Rectal smooth muscle tissue (tissue), 1 donor: ENCODE results near the gene PGR.

Experiments
- H3K27ac ChIP-seq: one replicate; pipeline ENCODE4 v1.7.0; 2013; ENCODE audit warnings: low read depth, low read length, inconsistent platforms
- H3K27me3 ChIP-seq: one replicate; pipeline ENCODE4 v1.7.0; 2013; ENCODE audit warnings: low read length; ENCODE audit not compliant: control insufficient read depth, insufficient read depth
- H3K36me3 ChIP-seq: one replicate; pipeline ENCODE4 v1.7.0; 2013; ENCODE audit warnings: low read length; ENCODE audit not compliant: control insufficient read depth, insufficient read depth
- H3K4me1 ChIP-seq: one replicate; pipeline ENCODE4 v1.7.0; 2013; ENCODE audit warnings: low read length; ENCODE audit not compliant: control insufficient read depth, insufficient read depth
- H3K4me3 ChIP-seq: one replicate; pipeline ENCODE4 v1.7.0; 2013; ENCODE audit warnings: low read length
- H3K9ac ChIP-seq: one replicate; pipeline ENCODE4 v1.7.0; 2013; ENCODE audit warnings: low read length

PGR gene

DNA sequence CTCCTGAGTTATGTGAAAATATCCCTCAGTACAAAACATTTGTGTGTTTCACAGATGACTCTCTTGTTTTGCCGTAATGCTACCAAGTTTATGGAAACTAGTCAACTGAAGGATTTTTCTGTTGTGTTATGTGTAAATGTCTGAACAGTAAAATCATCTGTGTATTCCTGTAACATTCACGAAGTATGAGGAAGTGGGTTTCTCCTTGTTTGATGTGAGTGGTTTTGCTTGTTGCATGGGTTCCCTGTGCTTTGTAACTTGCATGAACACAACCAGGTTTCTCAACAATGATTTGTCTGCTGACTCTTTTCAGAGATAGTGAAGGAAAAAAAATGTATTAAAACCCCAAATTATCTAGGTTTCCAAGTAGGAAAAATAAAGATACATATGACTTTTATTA, 138.1 kb downstream of the PGR start:
- Histone ChIP-seq H3K4me1 (no peaks in the 10 kb centered on the region), H3K36me3 (no peaks in the 10 kb centered on the region), H3K4me3 (no peak overlapping the region), H3K27ac (no peak overlapping the region), H3K9ac (no peak overlapping the region), H3K27me3 (no peaks in the 10 kb centered on the region)

DNA sequence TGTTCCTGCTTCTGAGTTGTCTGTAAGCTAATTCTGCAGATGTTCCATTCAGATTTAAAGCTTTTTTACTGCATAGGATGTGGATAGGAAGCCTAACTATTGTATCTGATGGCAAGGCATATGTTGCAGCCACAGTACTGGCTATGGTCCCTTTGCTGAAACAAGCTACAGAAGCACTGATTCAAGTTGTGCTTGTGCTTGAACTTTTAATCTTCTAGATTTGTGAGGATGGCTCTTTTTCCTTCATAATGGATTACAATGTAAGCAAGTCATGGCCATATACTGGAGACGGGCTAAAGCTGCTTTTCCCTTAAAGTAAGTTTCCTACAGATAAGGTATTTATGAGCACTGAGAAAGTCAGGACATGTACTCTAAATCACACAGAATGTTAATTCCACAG, 138.7 kb downstream of the PGR start:
- Histone ChIP-seq H3K4me1 (no peaks in the 10 kb centered on the region), H3K27me3 (no peaks in the 10 kb centered on the region), H3K27ac (no peak overlapping the region), H3K9ac (no peak overlapping the region), H3K36me3 (no peaks in the 10 kb centered on the region), H3K4me3 (no peak overlapping the region)

GRCh38 chr11:100984668-100985067, 144.9 kb downstream of the PGR start:
- Histone ChIP-seq H3K27me3 (no peaks in the 10 kb centered on the region), H3K9ac (no peak overlapping the region), H3K36me3 (no peaks in the 10 kb centered on the region), H3K4me1 (no peaks in the 10 kb centered on the region), H3K27ac (no peak overlapping the region), H3K4me3 (no peak overlapping the region)

DNA sequence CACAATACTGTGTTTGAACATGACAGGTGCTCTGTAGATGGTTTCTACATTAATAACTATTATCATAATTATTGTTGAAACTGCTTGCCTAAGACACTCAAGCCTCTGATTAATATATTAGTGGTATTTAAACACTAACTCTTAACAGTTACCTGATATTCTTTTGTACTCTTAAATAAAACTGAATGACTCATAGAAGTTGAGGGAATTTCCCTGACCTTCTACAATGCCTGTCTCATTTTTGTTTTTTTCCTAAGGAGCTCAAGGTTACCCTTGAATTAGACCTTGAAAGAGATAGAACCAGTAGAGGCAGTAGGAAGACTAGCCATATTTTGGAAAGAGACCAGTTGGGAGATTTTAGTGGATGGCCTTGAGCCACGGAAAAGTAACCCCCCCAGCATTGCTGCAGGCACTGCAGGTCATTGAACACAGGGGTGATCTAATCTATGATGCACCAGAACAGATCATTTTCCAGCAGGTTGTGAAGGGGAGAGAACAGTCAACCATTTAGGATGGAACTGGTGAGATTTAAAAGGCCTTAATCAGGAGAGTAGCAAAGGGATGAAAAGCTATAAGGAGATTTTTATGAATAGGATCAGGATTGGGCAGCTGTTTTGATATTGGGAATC, 148.3 kb downstream of the PGR start:
- Histone ChIP-seq H3K27me3 (no peaks in the 10 kb centered on the region), H3K4me1 (no peaks in the 10 kb centered on the region), H3K9ac (no peak overlapping the region), H3K36me3 (no peaks in the 10 kb centered on the region), H3K4me3 (no peak overlapping the region), H3K27ac (no peak overlapping the region)

- H3K9ac ChIP-seq, result no peak overlapping the region
- H3K27ac ChIP-seq, result no peak overlapping the region
- H3K4me1 ChIP-seq, result no peaks in the 10 kb centered on the region
- H3K27me3 ChIP-seq, result no peaks in the 10 kb centered on the region
- no peaks in the 10 kb centered on the region for H3K36me3 ChIP-seq
- no peak overlapping the region for H3K4me3 ChIP-seq
Measured at GRCh38 chr11:100980156-100980555, 149.5 kb downstream of the PGR start.
